ENCODE data around the gene CCL15.

GRCh38 chr17:35973333-35974260, 27.8 kb downstream of the CCL15 start:
- TF ChIP-seq FOXM1 (IDR thresholded peaks at IDR 0.05; ENCODE audit: borderline replicate concordance) (no peak), L3MBTL2 (conservative IDR thresholded peaks at IDR 0.05) (no peak), SP1 (IDR thresholded peaks at IDR 0.05) (no peak), TARDBP (IDR thresholded peaks at IDR 0.05) (no peak), FOXA1 (IDR thresholded peaks at IDR 0.05) (no peak), SUZ12 (IDR thresholded peaks at IDR 0.05) (no peak), ELF4 (IDR thresholded peaks at IDR 0.05) (no peak), ZNF384 (IDR thresholded peaks at IDR 0.05) (no peak), FOXK2 (IDR thresholded peaks at IDR 0.05) (no peak), BHLHE40 (IDR thresholded peaks at IDR 0.05; ENCODE audit: borderline replicate concordance) (no peak), NFRKB (IDR thresholded peaks at IDR 0.05) (no peak), ARNT (IDR thresholded peaks at IDR 0.05) (no peak), LEF1 (IDR thresholded peaks at IDR 0.05; ENCODE audit: borderline replicate concordance) (no peak)
- TF ChIP-seq, protein P1, sequence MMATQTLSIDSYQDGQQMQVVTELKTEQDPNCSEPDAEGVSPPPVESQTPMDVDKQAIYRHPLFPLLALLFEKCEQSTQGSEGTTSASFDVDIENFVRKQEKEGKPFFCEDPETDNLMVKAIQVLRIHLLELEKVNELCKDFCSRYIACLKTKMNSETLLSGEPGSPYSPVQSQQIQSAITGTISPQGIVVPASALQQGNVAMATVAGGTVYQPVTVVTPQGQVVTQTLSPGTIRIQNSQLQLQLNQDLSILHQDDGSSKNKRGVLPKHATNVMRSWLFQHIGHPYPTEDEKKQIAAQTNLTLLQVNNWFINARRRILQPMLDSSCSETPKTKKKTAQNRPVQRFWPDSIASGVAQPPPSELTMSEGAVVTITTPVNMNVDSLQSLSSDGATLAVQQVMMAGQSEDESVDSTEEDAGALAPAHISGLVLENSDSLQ (IDR thresholded peaks at IDR 0.05): no peak
